ENCODE measurements around the gene AFF2.
"Not testable (repeated sequence)": the region's sequence is repeated elsewhere in the genome, so short reads cannot be mapped to it uniquely, and the experiment has no call there.

Gene AFF2

GRCh38 chrX:148871422-148872160 is 371.2 kb downstream of the AFF2 start:
- no peak for DNase-seq

GRCh38 chrX:148872161-148872535 is 371.7 kb downstream of the AFF2 start:
- no peak for DNase-seq

DNA sequence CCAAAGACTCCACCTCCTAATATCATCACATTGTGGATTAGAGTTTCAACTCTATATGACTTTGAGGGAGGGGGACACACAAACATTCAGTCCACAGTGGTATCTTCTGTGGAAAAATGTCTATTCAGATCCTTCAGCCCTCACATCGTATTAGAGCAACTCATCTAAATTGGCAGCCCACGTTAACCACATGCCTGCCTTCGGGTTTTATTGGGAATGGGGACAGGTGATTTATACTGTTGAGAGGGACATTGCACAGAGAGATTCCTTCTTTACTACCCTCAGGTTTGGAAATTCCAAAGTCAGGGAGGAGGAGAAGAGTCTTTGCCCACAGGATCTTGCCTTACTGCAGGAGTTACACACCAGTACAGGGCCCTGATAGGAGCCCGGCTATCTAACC is 372.5 kb downstream of the AFF2 start:
- DNase-seq, result no peak

GRCh38 chrX:148874636-148875246 is 374.3 kb downstream of the AFF2 start:
- no peak for DNase-seq

GRCh38 chrX:148878371-148878770 is 378.0 kb downstream of the AFF2 start:
- no peak for DNase-seq

DNA sequence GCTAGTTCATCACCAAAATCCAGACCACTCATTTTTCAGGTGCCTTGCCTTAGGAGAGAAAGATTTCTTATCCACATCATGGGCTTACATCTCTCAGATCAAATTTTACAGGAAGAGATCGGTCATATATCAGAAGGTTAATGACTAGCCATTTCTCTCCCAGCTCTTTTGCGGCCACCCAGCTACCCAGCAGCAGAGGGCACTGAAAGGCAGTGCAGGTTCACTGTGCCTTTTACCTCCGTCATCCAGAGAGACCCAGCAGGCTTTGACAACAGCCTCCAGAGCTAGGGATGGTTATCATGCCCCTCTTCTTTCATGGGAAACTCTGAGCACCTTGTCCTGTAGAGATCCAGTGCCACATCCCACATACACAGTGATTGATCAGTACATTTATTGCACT is 384.8 kb downstream of the AFF2 start:
- no peak for DNase-seq

DNA sequence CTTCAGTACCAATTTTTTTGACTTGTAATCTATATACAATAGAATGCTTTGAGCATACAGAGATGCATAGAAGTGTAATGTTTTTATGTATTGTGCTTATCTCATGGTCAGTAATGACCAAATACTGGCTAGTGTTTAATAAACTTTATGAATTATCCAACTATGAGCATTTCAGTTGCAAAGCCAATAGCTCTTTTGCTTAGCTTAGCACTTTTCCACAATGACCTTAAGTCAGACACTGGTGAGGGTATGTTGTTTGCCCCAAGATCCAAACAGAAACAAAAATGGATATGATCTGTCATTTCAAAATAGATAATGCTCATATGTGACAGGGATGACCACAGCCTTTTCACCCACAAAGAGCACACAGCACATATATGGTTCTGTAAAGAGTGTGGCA is 393.0 kb downstream of the AFF2 start:
- no peak for DNase-seq

- DNase-seq, result no peak
These were observed 402.2 kb downstream of the AFF2 start for GRCh38 chrX:148902581-148902980.

DNA sequence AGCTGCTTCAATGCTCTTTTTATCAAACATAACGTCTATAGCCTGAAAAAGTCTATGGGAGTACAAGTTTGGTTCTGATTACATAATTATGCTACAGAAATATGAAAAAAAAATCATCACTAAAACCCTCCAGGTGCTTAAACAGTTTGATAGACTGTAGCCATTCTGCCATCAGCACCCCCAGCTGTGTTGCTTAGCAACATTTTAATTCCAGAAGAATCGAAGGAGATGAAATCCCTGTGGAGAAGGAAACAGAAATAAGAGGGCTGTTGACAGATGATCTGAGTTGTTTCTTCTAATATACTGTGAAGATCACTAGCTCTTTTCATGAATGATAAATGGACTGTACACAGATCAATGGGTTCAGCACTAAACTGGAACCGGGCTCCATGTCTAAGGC is 402.8 kb downstream of the AFF2 start:
- DNase-seq, result no peak

GRCh38 chrX:148904421-148905111 is 404.1 kb downstream of the AFF2 start:
- DNase-seq, result no peak

DNA sequence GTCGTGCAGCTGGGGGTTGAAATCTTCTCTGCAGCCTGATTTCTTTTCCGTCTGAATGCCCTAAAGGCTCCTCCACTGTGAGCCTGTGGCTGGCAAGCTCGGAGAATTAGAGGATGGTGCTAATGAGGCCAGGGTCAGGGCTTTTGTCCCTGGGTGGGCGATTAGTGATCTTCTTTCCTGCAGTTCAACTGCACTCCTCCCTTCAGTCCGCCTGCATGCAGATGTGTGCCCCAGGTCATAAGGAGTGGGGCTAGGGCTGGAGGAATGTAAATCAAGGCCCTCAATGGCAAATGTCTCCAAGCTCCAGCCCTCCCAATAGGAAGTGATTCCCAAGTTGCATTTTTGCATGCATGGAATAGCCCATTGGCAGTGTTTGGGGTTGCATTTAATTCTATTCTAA is 405.0 kb downstream of the AFF2 start:
- no peak for DNase-seq

- DNase-seq, result not testable (repeated sequence)
These were observed 406.2 kb downstream of the AFF2 start for GRCh38 chrX:148906628-148907027.

DNA sequence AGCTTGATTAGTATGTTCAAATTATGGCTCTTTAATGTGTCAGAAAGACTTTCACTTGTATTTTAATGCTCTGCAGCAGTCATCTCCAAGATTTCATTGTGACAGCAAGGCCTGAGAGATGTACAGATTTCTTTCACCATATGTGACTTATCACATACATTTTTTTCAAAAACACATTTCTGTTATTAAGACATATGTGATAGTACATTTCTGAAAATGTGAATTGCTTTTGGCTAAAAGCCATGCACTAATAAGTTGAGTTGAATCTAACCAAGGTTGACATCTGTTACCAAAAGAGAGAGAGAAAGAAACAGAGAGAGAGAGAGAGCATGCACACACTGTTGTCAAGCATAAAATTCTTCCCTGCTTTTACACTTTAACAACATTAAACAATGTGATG is 409.3 kb downstream of the AFF2 start:
- no peak for DNase-seq

DNA sequence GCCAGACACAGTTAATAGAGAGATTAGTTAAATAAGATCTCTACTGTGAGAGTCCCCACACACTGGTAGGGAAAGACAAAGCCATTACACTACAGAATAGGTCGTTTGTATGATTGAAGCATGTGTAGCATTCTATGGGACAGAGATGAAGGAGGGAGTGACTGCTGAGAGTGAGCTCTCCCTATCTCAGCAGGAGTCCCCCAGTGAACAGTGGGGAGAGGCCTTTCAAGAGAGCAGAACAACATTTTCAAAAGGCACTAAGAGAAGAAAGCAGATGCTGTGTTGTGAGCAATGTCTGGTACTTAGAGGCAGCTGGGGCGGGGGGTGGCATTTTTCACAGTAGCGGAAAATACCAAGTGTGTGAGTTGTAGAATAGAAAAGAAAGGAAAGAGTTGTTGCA is 413.6 kb downstream of the AFF2 start:
- DNase-seq, result no peak

DNA sequence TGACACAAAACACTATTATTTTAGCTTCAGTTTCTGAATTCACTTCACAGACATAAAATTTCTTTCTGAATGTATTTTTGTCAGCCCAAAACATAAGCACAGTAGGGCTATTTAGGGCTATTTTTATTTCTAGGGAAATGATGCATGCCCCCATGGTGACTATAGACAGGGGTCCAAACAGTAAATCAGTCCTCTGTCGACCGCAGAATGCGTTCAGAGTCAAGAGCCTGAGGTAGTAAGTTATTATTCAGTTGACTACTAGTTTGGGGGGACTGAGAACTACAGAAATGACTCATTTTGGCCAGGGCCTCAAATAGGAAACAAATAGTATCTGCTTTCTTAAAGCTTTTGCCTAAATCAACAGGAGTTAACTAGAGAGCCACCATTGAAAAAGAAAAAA is 414.4 kb downstream of the AFF2 start:
- no peak for DNase-seq

GRCh38 chrX:148915474-148915873 is 415.1 kb downstream of the AFF2 start:
- no peak for DNase-seq

DNA sequence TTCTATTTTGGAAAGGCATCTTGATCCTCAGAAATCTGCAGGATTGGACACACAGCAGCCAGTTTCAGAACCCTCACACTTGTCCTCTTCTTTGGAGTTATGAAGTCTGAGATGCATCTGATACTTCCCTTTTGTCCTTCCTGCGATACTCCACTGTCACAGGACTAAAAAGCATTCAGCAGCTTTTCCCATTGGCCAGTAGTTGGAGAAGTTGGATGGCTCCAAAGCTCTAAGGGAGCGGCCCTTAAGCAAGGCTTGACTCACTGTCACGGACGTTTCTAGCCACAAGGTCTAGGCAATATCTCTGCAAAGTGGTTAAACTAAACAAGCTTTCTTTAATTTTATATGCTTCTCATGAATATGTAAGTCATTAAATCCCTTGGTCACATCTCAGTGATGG is 417.0 kb downstream of the AFF2 start:
- no peak for DNase-seq

GRCh38 chrX:148923631-148924030 is 423.2 kb downstream of the AFF2 start:
- DNase-seq, result no peak

GRCh38 chrX:148926371-148926770 is 426.0 kb downstream of the AFF2 start:
- no peak for DNase-seq

GRCh38 chrX:148928811-148929210 is 428.4 kb downstream of the AFF2 start:
- no peak for DNase-seq

DNA sequence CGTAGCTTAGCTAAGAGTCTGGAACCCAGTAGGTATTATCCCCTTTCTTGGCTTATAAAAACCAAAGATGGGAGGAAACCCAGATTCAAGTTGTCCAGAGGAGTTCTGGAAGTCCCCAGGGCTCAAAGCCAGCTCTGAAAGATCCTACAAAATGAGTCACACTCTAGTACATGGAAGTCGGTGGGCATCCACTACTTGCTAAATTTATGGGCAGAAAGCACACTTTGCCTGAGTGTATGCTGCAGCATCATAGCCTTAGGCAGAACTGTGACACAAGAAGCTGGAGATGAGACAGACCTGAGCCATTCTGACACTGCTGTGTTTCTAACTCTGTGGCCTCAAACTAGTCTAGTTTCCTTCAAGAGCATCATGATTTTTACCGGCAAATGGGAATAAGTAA is 429.3 kb downstream of the AFF2 start:
- no peak for DNase-seq

GRCh38 chrX:148930206-148930729 is 429.9 kb downstream of the AFF2 start:
- DNase-seq, result no peak

GRCh38 chrX:148933881-148934280 is 433.5 kb downstream of the AFF2 start:
- no peak for DNase-seq

- DNase-seq, result no peak
These were observed 437.9 kb downstream of the AFF2 start for GRCh38 chrX:148938348-148938747.

Measured in activated T-cell treated with anti-CD3 and anti-CD28 coated beads for 4 hours (primary cell).